H9 (cell line): ENCODE measurements around the gene HSP90AA1. TPM values are rescaled to one million over a fixed set of nuclear protein-coding genes. Genes with fewer than 3 reads are reported as not detected.
A peak's percentile ranks its signal among the peaks of the same experiment; 100 is the strongest.

Source experiments
- DNase-seq: peaks from one replicate; pipeline ENCODE4 v3.0.0-alpha.2; 2017
- H2AFZ ChIP-seq: one replicate; pipeline ENCODE4 v1.6.1; 2013; ENCODE audit warnings: mild to moderate bottlenecking, low read length, control low read depth, moderate library complexity
- H2AK5ac ChIP-seq: 2 replicates; pipeline ENCODE4 v1.6.1; 2013; ENCODE audit warnings: low read length, control low read depth, mixed read lengths; ENCODE audit not compliant: insufficient read length
- H2BK120ac ChIP-seq: one replicate; pipeline ENCODE4 v1.6.1; 2013; ENCODE audit warnings: low read depth, mild to moderate bottlenecking, low read length, control low read depth, inconsistent platforms; ENCODE audit not compliant: poor library complexity, severe bottlenecking
- H2BK12ac ChIP-seq: 2 replicates; pipeline ENCODE4 v1.6.1; 2013; ENCODE audit warnings: low read length, control low read depth, mixed read lengths, low read depth; ENCODE audit not compliant: insufficient read length
- H2BK15ac ChIP-seq: 2 replicates; pipeline ENCODE4 v1.6.1; 2013; ENCODE audit warnings: low read depth, low read length, control low read depth
- H2BK20ac ChIP-seq: one replicate; pipeline ENCODE4 v1.6.1; 2013; ENCODE audit warnings: low read depth, mild to moderate bottlenecking, low read length, control low read depth, inconsistent platforms; ENCODE audit not compliant: poor library complexity, severe bottlenecking
- H2BK5ac ChIP-seq: 2 replicates; pipeline ENCODE4 v1.6.1; 2013; ENCODE audit warnings: low read length, control low read depth, mixed read lengths; ENCODE audit not compliant: insufficient read length
- H3K14ac ChIP-seq: 2 replicates; pipeline ENCODE4 v1.6.1; 2013; ENCODE audit warnings: low read length, control low read depth; ENCODE audit not compliant: insufficient read depth
- H3K18ac ChIP-seq: 2 replicates; pipeline ENCODE4 v1.6.1; 2013; ENCODE audit warnings: low read depth, mild to moderate bottlenecking, mixed read lengths, low read length, control low read depth; ENCODE audit not compliant: insufficient read length
- H3K23ac ChIP-seq: 2 replicates; pipeline ENCODE4 v1.6.1; 2013; ENCODE audit warnings: low read length, control low read depth, mixed read lengths, low read depth; ENCODE audit not compliant: insufficient read length
- H3K23me2 ChIP-seq: 2 replicates; pipeline ENCODE4 v1.6.1; 2013; ENCODE audit warnings: low read depth, mild to moderate bottlenecking, mixed read lengths, low read length, control low read depth; ENCODE audit not compliant: insufficient read length, poor library complexity, severe bottlenecking
- H3K27ac ChIP-seq: 2 replicates; pipeline ENCODE4 v1.5.1; 2013; ENCODE audit warnings: low read length, control low read depth, mixed read lengths, low read depth; ENCODE audit not compliant: insufficient read length
- H3K27me3 ChIP-seq: 2 replicates; pipeline ENCODE4 v1.6.1; 2013; ENCODE audit warnings: low read length, control low read depth, inconsistent platforms; ENCODE audit not compliant: insufficient read depth
- H3K4ac ChIP-seq: 2 replicates; pipeline ENCODE4 v1.6.1; 2013; ENCODE audit warnings: low read depth, mild to moderate bottlenecking, control low read depth, inconsistent platforms, low read length, moderate library complexity
- H3K4me1 ChIP-seq: 2 replicates; pipeline ENCODE4 v1.6.1; 2013; ENCODE audit warnings: low read length, control low read depth, inconsistent platforms; ENCODE audit not compliant: insufficient read depth
- H3K4me2 ChIP-seq: 2 replicates; pipeline ENCODE4 v1.6.1; 2013; ENCODE audit warnings: low read length, control low read depth, mixed read lengths; ENCODE audit not compliant: insufficient read length, insufficient read depth
- H3K56ac ChIP-seq: 2 replicates; pipeline ENCODE4 v1.6.1; 2013; ENCODE audit warnings: low read depth, mild to moderate bottlenecking, mixed read lengths, low read length, control low read depth; ENCODE audit not compliant: insufficient read length
- H3K79me1 ChIP-seq: 2 replicates; pipeline ENCODE4 v1.6.1; 2013; ENCODE audit warnings: low read depth, mild to moderate bottlenecking, moderate library complexity, low read length, control low read depth, inconsistent platforms; ENCODE audit not compliant: insufficient read depth, poor library complexity, severe bottlenecking
- H3K79me2 ChIP-seq: 2 replicates; pipeline ENCODE4 v1.6.1; 2013; ENCODE audit warnings: low read length, control low read depth, inconsistent platforms; ENCODE audit not compliant: insufficient read depth
- H3K9ac ChIP-seq: 2 replicates; pipeline ENCODE4 v1.6.1; 2013; ENCODE audit warnings: low read length, control low read depth, mixed read lengths; ENCODE audit not compliant: insufficient read length; ENCODE audit errors: extremely low read depth
- H3K9me3 ChIP-seq: one replicate; pipeline ENCODE4 v1.6.1; 2013; ENCODE audit warnings: low read depth, low read length, inconsistent platforms; ENCODE audit not compliant: control insufficient read depth
- H3T11ph ChIP-seq: one replicate; pipeline ENCODE4 v1.6.1; 2013; ENCODE audit warnings: mild to moderate bottlenecking, low read length, control low read depth, inconsistent platforms
- H4K20me1 ChIP-seq: one replicate; pipeline ENCODE4 v1.6.1; 2013; ENCODE audit not compliant: control insufficient read depth, insufficient read length, insufficient read depth
- H4K5ac ChIP-seq: 2 replicates; pipeline ENCODE4 v1.6.1; 2013; ENCODE audit warnings: low read depth, mild to moderate bottlenecking, mixed read lengths, low read length, control low read depth; ENCODE audit not compliant: insufficient read length
- H4K8ac ChIP-seq: replicated peaks from 2 replicates; pipeline ENCODE4 v1.6.1; 2013; ENCODE audit warnings: low read length, control low read depth, mixed read lengths, low read depth; ENCODE audit not compliant: insufficient read length
- H4K91ac ChIP-seq: 2 replicates; pipeline ENCODE4 v1.6.1; 2013; ENCODE audit warnings: low read depth, mild to moderate bottlenecking, moderate library complexity, mixed read lengths, low read length, control low read depth; ENCODE audit not compliant: insufficient read length
- H3K27ac Mint-ChIP-seq, 3 experiments: 2 replicates in 2 of 3; 3 replicates in 1 of 3; pipeline ENCODE4 v1.8.0; 2020 to 2021; ENCODE audit warnings: mixed read lengths in 3 of 3, mild to moderate bottlenecking in 1 of 3, moderate library complexity in 1 of 3
- H3K27me3 Mint-ChIP-seq: 2 replicates; pipeline ENCODE4 v1.8.0; 2021; ENCODE audit warnings: low read depth, mild to moderate bottlenecking, moderate library complexity, mixed read lengths
- H3K36me3 Mint-ChIP-seq, 3 experiments: 2 replicates in 2 of 3; 3 replicates in 1 of 3; pipeline ENCODE4 v1.8.0; 2020 to 2021; ENCODE audit warnings: low read depth in 3 of 3, mixed read lengths in 3 of 3; ENCODE audit not compliant: insufficient read depth in 1 of 3
- H3K4me1 Mint-ChIP-seq, 2 experiments: 2 replicates each; pipeline ENCODE4 v1.8.0; 2020; ENCODE audit warnings: mixed read lengths in 2 of 2
- H3K4me3 Mint-ChIP-seq, 2 experiments: 2 replicates in 1 of 2; 3 replicates in 1 of 2; pipeline ENCODE4 v1.8.0; 2020 to 2021; ENCODE audit warnings: mild to moderate bottlenecking in 2 of 2, mixed read lengths in 2 of 2, moderate library complexity in 1 of 2
- H3K9me3 Mint-ChIP-seq, 2 experiments: 2 replicates in 1 of 2; 3 replicates in 1 of 2; pipeline ENCODE4 v1.8.0; 2020; ENCODE audit warnings: mild to moderate bottlenecking in 2 of 2, mixed read lengths in 2 of 2, moderate library complexity in 1 of 2
- WGBS: extraction: QIAGEN DNeasy Blood & Tissue Kit; methylation state at CpG from one replicate; pipeline ENCODE4 v1.1.7; 2013; ENCODE audit warnings: missing lambda C conversion rate, low lambda C conversion rate, mixed read lengths; ENCODE audit not compliant: insufficient read length; ENCODE audit errors: extremely low coverage; 5-methylcytosine and 5-hydroxymethylcytosine counted together
- total RNA-seq: library from RNA; stranded (reverse); gene quantifications from 2 replicates; pipeline ENCODE4 v1.2.1, GENCODE V29; 2021
- TF ChIP-seq, protein P1 (sequence below): fragments of 200-600 bp; sonication (generic); conservative IDR thresholded peaks from 3 replicates; pipeline ENCODE4 v1.8.0; 2021; ENCODE audit warnings: antibody characterized with exemption, mild to moderate bottlenecking

HSP90AA1 gene
- total RNA-seq, 1 experiment from 2014 or later: 953 TPM

- no peak overlapping the region for H3K23ac ChIP-seq
- H3K27ac ChIP-seq: no peak overlapping the region
Measured at GRCh38 chr14:102050026-102050405, 36.8 kb downstream of the HSP90AA1 start.

More at GRCh38 chr14:102050026-102050405, 36.8 kb downstream of the HSP90AA1 start:
- Histone ChIP-seq H3K79me2 (no peaks in the 10 kb centered on the region), H2BK120ac (no peak overlapping the region), H2BK12ac (no peak overlapping the region), H4K91ac (no peak overlapping the region), H3K4me1 (peaks cover under 1% of the 10 kb centered on the region; the same call in 1 of the 2 replicates), H3K56ac (no peak overlapping the region), H3K14ac (no peak overlapping the region), H4K20me1 (no peaks in the 10 kb centered on the region), H3K4ac (no peak overlapping the region), H3K9me3 (no peaks in the 10 kb centered on the region), H2BK5ac (no peak overlapping the region), H4K8ac (no peak overlapping the region), H3T11ph (no peak overlapping the region), H2BK15ac (no peak overlapping the region), H3K23me2 (no peaks in the 10 kb centered on the region), H3K27me3 (no peaks in the 10 kb centered on the region), H3K18ac (no peak overlapping the region), H2BK20ac (no peak overlapping the region), H3K9ac (no peak overlapping the region), H2AK5ac (no peak overlapping the region), H3K79me1 (no peaks in the 10 kb centered on the region), H4K5ac (no peak overlapping the region), H3K4me2 (no peak overlapping the region), H2AFZ (no peak overlapping the region)
- Mint-ChIP-seq H3K4me1 (peaks cover 4 to 13% of the 10 kb centered on the region in 2 experiments), H3K27ac (peak overlapping the region in 1 of 3 experiments; percentile 25; a peak in 1 of 7 replicates), H3K9me3 (no peaks in the 10 kb centered on the region), H3K27me3 (no peaks in the 10 kb centered on the region; the same call in 1 of the 2 replicates), H3K36me3 (peaks cover 36 to 82% (median 61%) of the 10 kb centered on the region in 3 experiments), H3K4me3 (no peak overlapping the region)
- TF ChIP-seq, protein P1, sequence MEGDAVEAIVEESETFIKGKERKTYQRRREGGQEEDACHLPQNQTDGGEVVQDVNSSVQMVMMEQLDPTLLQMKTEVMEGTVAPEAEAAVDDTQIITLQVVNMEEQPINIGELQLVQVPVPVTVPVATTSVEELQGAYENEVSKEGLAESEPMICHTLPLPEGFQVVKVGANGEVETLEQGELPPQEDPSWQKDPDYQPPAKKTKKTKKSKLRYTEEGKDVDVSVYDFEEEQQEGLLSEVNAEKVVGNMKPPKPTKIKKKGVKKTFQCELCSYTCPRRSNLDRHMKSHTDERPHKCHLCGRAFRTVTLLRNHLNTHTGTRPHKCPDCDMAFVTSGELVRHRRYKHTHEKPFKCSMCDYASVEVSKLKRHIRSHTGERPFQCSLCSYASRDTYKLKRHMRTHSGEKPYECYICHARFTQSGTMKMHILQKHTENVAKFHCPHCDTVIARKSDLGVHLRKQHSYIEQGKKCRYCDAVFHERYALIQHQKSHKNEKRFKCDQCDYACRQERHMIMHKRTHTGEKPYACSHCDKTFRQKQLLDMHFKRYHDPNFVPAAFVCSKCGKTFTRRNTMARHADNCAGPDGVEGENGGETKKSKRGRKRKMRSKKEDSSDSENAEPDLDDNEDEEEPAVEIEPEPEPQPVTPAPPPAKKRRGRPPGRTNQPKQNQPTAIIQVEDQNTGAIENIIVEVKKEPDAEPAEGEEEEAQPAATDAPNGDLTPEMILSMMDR: no peak
- DNase-seq: no peak
- no CpG with 5 or more reads among the region's 12 CpGs for WGBS
